ENCODE results near the gene DOC2B.

DOC2B gene

DNA sequence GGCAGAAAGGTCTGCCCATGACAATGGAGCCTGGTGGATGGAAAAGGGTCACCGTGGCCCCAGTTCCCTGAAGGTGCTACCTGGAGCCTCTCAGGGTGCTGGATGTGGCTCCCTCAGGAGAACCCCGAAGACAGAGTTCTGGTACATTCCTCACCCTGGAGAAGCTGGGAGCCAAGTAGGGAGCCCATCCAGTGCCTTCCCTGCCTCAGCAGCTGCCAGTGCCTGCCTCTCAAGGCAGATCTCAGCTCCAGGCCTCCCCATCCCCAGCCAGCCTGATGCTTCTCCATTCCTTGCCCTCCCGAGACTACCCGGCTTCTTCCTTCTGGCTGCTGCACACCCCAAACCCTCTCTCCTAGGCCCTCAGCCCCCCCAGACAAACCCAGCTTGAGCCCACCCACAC lies 23.5 kb downstream of the DOC2B start:
- no peaks in the 10 kb centered on the region for H3K27me3 ChIP-seq (ENCODE audit: insufficient read depth, low read depth, severe bottlenecking)
- no peak for DNase-seq
- H3K9me3 ChIP-seq (ENCODE audit: severe bottlenecking), result no peaks in the 10 kb centered on the region
- TF ChIP-seq, protein P1, sequence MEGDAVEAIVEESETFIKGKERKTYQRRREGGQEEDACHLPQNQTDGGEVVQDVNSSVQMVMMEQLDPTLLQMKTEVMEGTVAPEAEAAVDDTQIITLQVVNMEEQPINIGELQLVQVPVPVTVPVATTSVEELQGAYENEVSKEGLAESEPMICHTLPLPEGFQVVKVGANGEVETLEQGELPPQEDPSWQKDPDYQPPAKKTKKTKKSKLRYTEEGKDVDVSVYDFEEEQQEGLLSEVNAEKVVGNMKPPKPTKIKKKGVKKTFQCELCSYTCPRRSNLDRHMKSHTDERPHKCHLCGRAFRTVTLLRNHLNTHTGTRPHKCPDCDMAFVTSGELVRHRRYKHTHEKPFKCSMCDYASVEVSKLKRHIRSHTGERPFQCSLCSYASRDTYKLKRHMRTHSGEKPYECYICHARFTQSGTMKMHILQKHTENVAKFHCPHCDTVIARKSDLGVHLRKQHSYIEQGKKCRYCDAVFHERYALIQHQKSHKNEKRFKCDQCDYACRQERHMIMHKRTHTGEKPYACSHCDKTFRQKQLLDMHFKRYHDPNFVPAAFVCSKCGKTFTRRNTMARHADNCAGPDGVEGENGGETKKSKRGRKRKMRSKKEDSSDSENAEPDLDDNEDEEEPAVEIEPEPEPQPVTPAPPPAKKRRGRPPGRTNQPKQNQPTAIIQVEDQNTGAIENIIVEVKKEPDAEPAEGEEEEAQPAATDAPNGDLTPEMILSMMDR (IDR thresholded peaks at IDR 0.05; ENCODE audit: low read depth, low read length), result no peak
- no peak overlapping the region for H3K4me3 ChIP-seq (ENCODE audit: low read depth, low read length)
- H3K27ac ChIP-seq, result no peak overlapping the region
- H3K36me3 ChIP-seq, result peaks cover 69% of the 10 kb centered on the region

GRCh38 chr17:156946-157345 lies 24.5 kb downstream of the DOC2B start:
- TF ChIP-seq, protein P1 (IDR thresholded peaks at IDR 0.05; ENCODE audit: low read depth, low read length), result no peak
- H3K27ac ChIP-seq, result no peak overlapping the region
- H3K9me3 ChIP-seq (ENCODE audit: severe bottlenecking), result no peaks in the 10 kb centered on the region
- DNase-seq, result no peak
- no peak overlapping the region for H3K4me3 ChIP-seq (ENCODE audit: low read depth, low read length)
- peaks cover 78% of the 10 kb centered on the region for H3K36me3 ChIP-seq
- H3K27me3 ChIP-seq (ENCODE audit: insufficient read depth, low read depth, severe bottlenecking), result no peaks in the 10 kb centered on the region

- H3K27ac ChIP-seq, result no peak overlapping the region
- no peaks in the 10 kb centered on the region for H3K9me3 ChIP-seq (ENCODE audit: severe bottlenecking)
- TF ChIP-seq, protein P1 (IDR thresholded peaks at IDR 0.05; ENCODE audit: low read depth, low read length), result no peak
- DNase-seq, result no peak
- no peaks in the 10 kb centered on the region for H3K27me3 ChIP-seq (ENCODE audit: insufficient read depth, low read depth, severe bottlenecking)
- peaks cover 80% of the 10 kb centered on the region for H3K36me3 ChIP-seq
- no peak overlapping the region for H3K4me3 ChIP-seq (ENCODE audit: low read depth, low read length)
Measured at GRCh38 chr17:156094-156621, 25.3 kb downstream of the DOC2B start.

DNA sequence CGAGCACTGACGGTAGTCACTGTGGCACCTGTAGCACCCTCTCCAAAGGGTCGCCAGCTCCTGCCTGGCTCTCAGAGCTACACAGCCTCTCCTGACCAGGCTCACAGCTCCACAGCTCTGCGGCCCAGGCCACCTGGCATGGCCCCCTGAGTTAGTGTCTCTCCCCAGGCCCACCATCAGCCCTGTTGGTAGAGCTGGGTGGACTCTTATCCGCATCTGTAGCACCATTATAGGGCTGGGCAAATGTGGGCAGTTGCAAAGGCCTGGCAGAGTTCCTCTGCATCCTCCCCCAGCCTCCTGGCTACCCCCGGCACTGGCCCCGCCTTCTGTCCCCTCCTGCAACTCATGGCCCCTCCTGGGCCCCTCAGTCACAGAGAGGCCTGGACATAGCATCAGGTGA lies 25.9 kb downstream of the DOC2B start:
- no peak overlapping the region for H3K27ac ChIP-seq
- DNase-seq, result no peak
- H3K27me3 ChIP-seq (ENCODE audit: insufficient read depth, low read depth, severe bottlenecking), result no peaks in the 10 kb centered on the region
- no peak overlapping the region for H3K4me3 ChIP-seq (ENCODE audit: low read depth, low read length)
- TF ChIP-seq, protein P1 (IDR thresholded peaks at IDR 0.05; ENCODE audit: low read depth, low read length), result no peak
- peaks cover 80% of the 10 kb centered on the region for H3K36me3 ChIP-seq
- H3K9me3 ChIP-seq (ENCODE audit: severe bottlenecking), result no peaks in the 10 kb centered on the region

- H3K27me3 ChIP-seq (ENCODE audit: insufficient read depth, low read depth, severe bottlenecking), result no peaks in the 10 kb centered on the region
- no peak overlapping the region for H3K4me3 ChIP-seq (ENCODE audit: low read depth, low read length)
- no peak overlapping the region for H3K27ac ChIP-seq
- no peak for DNase-seq
- no peaks in the 10 kb centered on the region for H3K9me3 ChIP-seq (ENCODE audit: severe bottlenecking)
- TF ChIP-seq, protein P1 (IDR thresholded peaks at IDR 0.05; ENCODE audit: low read depth, low read length), result no peak
- peaks cover 86% of the 10 kb centered on the region for H3K36me3 ChIP-seq
Measured at GRCh38 chr17:153851-154250, 27.6 kb downstream of the DOC2B start.

DNA sequence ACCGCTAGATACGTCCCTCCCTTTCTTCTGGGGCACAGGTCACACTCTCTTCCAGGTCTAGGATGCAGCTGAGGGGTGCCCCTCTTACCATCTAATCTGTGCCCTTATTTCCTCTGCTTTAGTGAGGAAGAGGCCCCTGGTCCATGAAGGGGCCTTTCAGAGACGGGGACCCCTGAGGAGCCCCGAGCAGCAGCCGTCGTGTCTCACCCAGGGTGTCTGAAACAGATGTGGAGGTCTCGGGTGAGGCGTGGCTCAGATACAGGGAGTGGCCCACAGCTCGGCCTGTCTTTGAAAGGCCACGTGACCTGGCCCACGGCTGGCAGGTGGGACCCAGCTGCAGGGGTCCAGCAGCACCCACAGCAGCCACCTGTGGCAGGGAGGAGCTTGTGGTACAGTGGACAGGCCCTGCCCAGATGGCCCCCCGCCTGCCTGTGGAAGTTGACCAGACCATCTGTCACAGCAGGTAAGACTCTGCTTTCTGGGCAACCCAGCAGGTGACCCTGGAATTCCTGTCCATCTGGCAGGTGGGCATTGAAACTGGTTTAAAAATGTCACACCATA lies 28.5 kb downstream of the DOC2B start:
- H3K9me3 ChIP-seq (ENCODE audit: severe bottlenecking), result no peaks in the 10 kb centered on the region
- DNase-seq, result peak; percentile 54
- TF ChIP-seq, protein P1 (IDR thresholded peaks at IDR 0.05; ENCODE audit: low read depth, low read length), result no peak
- peaks cover 85% of the 10 kb centered on the region for H3K36me3 ChIP-seq
- H3K27me3 ChIP-seq (ENCODE audit: insufficient read depth, low read depth, severe bottlenecking), result no peaks in the 10 kb centered on the region
- H3K4me3 ChIP-seq (ENCODE audit: low read depth, low read length), result no peak overlapping the region
- H3K27ac ChIP-seq, result no peak overlapping the region
